Activated CD4-positive, alpha-beta T cell treated with anti-CD3 and anti-CD28 coated beads for 48 hours (primary cell): ENCODE results near the gene SBNO2.

Experiments
- DNase-seq: peaks from one replicate; pipeline ENCODE4 v3.0.0-alpha.2; 2020

Gene SBNO2

DNA sequence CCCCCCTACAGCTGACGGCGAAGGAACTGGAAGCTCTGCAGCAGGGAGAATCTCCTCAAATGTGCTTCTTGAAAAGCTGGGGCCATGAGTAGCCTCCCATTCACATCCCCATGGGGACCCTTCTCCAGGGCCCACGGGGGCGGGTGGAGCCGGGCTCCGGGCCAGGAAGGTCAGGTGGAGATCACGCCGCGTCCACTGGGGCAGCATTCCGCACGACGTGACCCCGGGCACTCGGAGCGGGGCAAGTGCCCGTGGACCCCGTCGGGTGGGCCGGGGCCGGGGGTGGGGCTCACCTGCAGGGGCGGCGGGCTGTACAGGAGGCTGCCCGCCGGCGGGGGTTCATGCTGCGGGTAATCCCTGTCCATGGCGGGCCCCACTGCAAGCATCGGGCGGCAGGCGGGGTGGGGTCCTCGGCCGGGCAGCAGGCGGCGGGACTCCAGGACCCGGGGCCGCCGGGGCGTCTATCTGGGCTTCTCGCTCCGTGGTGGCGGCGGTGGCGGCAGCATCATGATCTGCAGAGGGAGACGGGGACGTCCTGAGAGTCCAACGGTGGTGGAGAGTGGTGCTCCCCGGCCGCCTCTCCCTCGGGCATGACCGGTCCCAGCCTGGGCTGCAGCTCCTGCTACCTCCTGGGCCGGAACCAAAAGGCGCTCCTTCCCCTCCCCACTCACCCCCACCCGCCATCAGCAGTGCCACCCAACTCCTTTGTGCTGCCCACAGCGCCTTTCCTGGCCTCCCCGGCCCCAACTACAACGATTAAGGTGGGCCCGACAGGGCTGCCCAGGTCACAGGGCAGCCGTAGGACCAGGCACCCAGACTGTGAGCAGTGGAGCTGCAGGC is 20.0 kb downstream of the SBNO2 start:
- no peak for DNase-seq

DNA sequence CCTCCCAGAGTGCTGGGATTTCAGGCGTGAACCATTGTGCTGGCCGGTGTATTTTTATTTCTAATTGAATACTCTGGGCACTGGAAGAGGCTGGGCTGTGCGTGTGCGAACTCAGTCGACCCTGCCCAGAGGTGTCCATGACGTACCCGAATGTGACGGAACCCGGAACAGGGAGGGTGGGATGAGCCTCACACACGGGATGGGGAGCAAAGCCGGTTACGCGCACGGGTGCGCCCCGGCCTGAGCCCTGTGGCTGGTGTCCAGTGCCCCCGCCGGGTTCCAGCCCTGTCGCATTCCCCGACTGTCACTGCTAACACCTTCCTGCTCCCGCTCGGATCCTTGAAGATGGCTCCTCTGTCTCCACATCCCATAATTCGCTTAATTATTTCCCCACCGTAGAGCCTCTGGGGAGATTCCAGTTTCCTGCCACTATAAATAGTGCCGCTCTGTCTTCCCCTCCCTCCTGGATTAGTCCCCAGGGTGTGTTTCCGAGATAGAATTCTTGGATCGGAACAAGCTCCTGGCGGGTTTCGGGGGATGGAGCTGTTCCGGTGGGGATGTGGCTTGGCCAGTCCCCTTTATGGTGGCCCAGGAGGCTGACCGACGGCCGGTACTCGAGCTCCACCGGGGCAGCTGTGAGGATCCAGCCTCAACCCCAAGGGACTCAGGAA is 22.0 kb downstream of the SBNO2 start:
- DNase-seq = no peak

GRCh38 chr19:1151037-1151724 is 22.9 kb downstream of the SBNO2 start:
- peak; percentile 26 for DNase-seq

- no peak for DNase-seq
Measured at GRCh38 chr19:1150333-1151036, 23.6 kb downstream of the SBNO2 start.

DNA sequence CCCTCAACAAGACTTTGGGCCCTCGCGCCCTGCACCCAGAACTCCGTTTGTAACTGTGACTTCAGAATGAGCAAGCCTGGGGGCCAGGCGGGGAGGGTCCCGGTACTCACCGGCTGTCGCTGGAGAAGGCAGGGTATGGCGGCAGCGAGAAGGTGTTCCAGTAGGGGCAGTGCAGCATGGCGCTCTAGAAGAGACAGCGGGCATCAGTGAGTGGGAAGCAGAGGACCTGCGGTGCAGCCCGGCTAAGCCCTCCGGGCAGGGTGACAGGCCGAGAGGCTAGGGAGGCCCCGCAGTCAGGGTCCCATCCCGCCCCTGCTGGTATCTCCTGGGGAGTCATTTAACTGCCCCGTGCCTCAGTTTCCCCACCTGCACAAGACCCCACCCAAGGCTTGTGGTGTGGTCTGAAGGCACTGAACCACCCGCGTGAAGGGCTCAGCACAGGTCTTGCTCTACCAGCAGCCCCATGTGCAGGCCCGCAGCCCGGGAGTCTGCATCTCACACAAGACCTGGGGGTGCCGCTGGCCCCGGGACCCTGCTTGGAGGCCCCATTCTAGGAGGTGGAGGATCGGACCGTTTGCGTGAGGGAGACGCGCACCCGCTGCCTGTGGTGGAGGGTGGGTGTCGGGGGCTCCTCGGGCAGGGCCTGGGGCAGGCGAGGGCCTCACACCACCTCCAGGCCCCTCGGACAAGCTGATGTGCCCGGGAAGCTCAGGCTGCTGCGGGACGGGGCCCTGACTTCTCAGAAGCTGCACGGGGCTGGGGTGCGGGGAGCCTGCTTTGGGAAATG is 24.6 kb downstream of the SBNO2 start:
- DNase-seq = no peak

GRCh38 chr19:1147934-1148549 is 26.0 kb downstream of the SBNO2 start:
- DNase-seq = no peak

DNA sequence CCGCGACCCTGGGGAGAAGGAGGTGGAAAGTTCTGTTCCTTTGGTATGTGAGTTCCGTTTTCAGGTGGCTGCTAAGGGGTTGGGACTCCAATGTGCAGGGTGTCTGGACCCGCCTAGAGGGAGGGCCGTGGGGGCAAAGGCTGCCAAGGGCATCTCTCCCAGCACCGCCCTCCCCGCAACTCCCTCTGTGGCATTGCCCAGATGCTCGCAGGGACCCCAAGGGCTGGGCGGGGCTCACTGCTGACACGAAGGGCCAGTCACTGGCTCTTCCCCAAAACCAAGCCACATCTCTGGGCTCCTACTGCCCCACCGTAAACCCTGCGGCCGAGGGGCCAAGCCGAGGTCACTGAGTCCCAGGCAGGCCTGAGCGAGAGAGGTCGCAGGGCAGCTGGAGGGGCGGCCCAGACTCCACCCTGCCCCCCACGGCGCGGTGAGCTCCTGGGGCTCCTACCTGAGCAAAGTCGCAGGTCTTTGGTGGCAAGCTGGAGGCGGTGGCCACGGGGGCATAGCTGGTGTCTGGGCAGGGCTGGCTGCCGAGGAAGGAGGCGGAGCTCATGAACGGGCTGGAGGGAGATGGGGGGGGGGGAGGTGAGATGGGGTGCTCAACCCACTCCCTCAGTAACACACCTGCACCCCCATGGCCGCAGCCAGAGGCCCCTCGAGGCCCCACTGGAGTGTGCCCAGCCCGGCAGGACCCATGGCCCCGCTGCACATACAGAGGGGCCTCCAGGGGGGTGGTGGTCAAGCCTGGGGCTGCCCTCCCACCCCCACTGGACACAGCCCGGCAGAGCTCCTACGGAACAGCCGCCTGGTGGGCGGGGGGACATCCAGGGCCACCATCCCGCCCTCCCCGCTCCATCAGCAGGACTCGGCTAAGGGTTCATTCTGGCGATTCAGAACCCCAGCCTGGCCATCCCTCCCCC is 26.9 kb downstream of the SBNO2 start:
- no peak for DNase-seq

GRCh38 chr19:1146412-1146699 is 27.7 kb downstream of the SBNO2 start:
- no peak for DNase-seq

DNA sequence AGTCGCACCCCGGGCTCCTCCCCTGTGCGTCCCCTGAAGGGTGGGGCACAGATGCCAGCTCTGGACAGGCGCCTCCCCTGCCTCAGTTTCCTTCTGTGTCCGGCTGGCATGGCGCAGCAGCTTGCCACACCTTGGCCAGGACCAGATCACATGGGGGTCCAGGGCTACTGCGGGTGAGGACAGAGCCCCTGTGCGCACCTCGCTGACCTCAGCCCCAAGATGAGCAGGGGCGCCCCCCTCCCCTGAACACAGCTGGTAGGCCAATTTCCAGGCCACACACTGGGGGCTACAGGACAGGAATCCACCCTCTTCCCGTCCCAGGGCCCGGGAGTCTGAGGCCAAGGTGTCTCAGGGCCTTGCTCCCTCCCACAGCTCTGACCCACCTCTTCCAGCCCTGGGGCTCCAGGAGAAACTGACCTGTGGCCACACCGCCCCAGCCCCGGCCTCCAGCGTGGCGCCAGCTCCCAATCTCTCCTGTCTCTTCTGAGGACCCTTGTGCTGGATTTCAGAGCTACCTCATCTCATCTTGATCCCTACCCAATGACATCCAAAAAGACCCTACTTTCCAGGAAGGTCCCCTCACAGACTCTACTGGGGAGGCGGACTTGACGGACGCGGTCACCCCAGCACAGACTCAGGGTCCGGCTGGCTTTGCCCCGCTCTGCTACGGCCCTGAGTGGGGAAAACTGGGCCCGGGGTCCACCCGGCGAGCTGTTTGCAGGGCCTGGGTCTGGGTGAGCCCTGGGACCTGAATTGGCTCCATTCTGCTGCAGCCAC is 28.2 kb downstream of the SBNO2 start:
- DNase-seq = no peak

DNA sequence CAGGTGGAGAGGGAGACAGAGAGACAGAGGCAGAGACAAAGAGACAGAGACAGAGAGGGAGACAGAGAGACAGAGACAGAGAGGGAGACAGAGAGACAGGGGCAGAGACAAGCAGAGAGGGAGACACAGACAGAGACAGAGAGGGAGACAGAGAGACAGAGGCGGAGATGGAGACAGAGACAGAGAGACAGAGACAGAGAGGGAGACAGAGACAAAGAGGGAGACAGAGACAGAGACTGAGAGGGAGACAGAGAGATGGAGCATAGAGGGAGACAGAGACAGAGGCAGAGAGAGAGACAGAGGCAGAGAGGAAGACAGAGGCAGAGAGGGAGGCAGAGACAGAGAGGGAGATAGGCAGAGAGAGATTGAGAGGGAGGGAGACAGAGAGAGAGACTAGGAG is 29.3 kb downstream of the SBNO2 start:
- no peak for DNase-seq

- DNase-seq = no peak
Measured at GRCh38 chr19:1143828-1144399, 30.2 kb downstream of the SBNO2 start.

- DNase-seq = no peak
Measured at GRCh38 chr19:1141944-1142343, 32.1 kb downstream of the SBNO2 start.

DNA sequence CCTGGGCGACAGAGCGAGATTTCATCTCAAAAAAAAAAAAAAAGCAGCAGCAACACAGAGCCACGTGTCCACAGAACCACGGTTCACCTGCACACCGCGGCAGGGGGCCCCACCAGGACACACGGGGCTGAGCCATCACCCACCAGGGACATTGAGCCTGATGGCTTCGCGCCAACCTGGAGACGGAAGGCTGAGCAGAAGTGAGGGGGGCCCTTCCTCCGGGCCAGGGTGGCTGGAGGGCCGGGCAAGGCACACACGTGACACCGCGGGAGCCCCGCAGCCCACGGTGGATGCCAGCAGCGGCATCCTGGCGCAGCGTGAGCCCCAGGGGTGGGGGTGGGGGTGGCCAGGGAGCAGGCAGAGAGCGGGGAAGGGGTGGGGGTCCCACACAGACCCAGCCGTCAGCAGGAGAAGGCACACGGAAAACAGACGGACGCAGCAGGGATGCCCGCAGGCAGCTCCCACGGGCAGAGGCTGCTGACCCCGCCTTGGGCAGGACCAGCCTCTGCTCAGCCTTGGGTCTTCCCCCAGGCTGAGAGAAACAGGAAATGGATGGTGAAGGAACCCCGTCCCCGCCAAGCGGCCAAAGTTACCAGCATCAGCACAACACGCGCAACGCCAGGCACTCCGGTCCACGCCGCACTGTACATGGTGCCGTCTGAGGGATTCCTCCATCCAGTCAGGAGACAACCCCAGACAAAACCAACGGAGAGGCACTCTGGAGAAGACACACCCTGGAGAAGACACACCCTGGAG is 33.6 kb downstream of the SBNO2 start:
- DNase-seq = no peak

- DNase-seq = no peak
Measured at GRCh38 chr19:1139126-1139525, 34.9 kb downstream of the SBNO2 start.

DNA sequence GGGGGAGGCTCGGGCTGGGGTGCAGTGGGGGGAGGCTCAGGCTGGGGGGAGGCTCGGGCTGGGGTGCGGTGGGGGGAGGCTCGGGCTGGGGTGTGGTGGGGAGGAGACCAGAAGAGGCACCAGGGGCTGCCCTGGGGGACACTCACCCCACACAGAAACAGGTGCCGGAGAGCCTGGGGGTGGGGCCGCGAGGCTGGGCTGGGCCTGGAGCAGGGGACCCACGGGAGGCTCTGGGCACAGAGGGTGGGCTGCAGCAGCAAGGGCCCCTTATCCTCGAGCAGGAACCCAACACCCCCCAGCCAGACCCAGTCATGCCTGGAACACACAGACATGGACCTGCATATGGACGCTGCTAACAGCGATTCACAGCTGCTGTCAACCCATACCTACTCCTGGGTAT is 35.9 kb downstream of the SBNO2 start:
- no peak for DNase-seq

- no peak for DNase-seq
Measured at GRCh38 chr19:1136621-1137317, 37.3 kb downstream of the SBNO2 start.

DNA sequence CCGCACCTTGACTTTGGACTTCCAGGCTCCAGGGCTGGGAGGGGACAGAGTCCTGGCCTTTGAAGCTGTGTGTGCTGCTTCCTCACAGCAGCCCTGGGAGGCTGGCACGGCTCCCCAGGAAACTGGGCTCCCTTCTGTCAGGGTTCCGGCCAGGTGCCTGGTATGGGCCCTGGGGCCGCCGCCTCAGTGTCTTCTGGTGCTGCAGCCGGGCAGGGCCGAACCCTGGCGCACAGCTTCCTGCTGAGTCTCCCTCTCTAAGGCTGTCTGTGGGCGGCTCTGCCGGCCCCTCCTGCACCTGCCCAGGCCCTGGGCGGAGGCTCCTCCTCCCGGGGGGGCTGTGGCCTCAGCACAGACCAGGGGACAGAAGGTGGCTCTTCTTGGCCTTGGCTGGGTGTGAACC is 37.9 kb downstream of the SBNO2 start:
- no peak for DNase-seq

DNA sequence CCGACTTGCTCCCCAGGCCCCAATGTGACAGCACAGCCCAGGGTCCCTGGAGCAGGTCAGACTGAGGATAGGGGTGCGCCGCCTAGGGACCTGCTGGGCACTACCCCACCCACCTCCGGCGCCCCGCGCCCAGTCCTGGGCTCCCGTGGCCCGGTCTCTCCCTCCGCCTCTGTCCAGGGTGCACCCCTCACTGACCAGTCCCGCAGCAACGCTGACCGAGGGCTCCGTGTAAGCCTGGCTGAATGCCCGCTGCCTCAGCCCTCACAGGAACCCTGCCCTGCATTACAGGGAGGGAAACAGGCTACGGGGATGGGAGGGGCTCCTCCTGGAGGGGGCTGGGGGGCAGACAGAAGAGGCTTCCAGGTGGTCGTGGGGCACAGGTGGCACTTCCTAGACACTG is 38.6 kb downstream of the SBNO2 start:
- DNase-seq = no peak
